GM21447 (cell line): ENCODE data around the gene CTDP1.
"Not testable (repeated sequence)": the region's sequence is repeated elsewhere in the genome, so short reads cannot be mapped to it uniquely, and the experiment has no call there.

ENCODE experiments used
- ATAC-seq: cut with Tn5 transposase; IDR thresholded peaks from one replicate; pipeline ENCODE4 v1.9.1; 2021; ENCODE audit not compliant: unreplicated experiment

Gene CTDP1

GRCh38 chr18:79719478-79720358 is 40.1 kb downstream of the CTDP1 start:
- ATAC-seq, result not testable (repeated sequence)

GRCh38 chr18:79720359-79720733 is 40.7 kb downstream of the CTDP1 start:
- no peak for ATAC-seq

DNA sequence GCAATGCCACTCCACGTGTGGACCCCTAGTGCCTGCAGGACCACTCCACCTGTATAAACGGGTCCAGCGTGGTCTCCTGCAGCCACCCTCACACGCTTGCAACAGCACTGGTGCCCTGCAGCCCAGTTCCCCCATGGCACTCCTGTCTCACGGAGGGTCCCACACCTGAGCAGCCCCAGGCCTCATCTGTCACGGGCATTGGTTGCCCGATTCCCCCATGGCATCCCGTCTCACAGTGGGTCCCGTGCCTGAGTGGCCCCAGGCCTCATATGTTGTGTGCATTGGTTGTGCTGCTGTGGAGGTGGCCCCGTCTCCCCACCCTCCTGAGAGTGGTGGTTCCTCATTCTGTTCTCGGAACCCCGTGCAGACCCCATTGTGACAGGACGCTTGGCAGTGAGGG is 43.4 kb downstream of the CTDP1 start:
- ATAC-seq, result no peak

GRCh38 chr18:79723628-79724027 is 44.0 kb downstream of the CTDP1 start:
- no peak for ATAC-seq

DNA sequence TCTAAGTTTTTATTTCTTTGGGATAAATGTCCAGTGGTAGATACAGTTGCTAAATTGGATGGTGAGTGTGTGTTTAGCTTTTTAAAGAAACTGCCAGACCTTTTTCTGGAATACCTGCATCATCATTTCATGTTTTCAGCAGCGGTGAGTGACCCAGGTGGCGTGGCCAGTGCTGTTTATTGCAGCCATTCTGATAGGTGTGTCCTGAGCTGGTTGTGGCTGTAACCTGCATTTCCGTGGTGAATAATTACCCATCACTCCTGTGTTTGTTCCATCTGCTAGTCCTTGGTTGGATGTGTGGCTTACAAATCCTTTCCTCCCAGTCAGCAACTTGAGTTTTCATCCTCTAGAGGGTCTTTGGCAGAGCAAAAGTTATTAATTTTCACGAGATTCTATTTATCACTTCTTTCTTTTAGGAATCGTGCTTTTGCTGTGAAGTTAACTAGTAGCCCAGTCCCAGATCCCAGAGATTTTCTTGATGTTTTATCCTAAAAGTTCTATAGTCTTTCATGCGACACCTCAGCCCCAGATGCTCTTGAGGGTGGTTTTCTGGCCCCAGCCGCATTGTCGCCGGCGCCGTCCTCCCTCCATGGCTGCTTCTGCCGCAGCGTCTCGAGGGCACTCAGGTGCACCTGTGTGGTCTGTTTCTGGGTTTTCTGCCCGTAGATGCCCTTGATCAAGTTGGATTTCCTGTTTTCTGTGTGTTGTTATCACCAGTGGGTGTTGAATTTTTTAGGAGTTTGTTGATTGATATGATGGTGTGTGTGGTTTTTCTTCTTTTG is 44.9 kb downstream of the CTDP1 start:
- ATAC-seq, result no peak

DNA sequence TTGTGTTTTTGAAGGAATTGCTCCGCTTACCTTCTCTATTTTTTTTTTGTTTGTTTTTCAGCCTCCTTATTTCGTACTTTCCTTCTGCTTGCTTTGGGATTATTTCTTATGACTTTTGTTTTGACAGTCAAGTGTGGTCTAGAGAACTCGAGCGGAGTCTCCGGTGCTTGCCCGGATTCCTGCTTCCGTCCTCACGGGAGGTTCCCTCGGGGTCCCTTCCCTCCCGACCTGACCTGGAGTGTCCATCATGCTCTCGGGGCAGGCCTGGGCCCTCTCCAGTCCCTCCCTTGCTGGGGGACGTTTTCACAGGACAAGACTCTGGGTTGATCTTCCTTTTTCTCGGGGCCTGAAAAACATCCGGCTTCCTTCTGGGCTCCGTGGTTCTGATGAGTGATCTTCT is 45.9 kb downstream of the CTDP1 start:
- no peak for ATAC-seq

DNA sequence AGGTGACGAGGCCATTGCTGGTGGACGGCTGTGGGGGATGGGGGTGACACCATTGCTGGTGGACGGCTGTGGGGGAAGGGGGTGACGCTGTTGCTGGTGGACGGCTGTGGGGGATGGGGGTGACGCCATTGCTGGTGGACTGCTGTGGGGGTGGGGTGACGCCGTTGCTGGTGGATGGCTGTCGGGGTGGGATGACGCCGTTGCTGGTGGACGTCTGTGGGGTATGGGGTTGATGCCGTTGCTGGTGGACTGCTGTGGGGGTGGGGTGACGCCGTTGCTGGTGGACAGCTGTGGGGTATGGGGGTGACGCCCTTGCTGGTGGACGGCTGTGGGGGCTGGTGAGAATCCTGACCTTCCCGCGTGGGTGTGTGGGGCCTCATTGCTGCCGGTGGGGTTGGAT is 47.1 kb downstream of the CTDP1 start:
- no peak for ATAC-seq

- no peak for ATAC-seq
Observed at GRCh38 chr18:79727211-79727610, 47.6 kb downstream of the CTDP1 start.

DNA sequence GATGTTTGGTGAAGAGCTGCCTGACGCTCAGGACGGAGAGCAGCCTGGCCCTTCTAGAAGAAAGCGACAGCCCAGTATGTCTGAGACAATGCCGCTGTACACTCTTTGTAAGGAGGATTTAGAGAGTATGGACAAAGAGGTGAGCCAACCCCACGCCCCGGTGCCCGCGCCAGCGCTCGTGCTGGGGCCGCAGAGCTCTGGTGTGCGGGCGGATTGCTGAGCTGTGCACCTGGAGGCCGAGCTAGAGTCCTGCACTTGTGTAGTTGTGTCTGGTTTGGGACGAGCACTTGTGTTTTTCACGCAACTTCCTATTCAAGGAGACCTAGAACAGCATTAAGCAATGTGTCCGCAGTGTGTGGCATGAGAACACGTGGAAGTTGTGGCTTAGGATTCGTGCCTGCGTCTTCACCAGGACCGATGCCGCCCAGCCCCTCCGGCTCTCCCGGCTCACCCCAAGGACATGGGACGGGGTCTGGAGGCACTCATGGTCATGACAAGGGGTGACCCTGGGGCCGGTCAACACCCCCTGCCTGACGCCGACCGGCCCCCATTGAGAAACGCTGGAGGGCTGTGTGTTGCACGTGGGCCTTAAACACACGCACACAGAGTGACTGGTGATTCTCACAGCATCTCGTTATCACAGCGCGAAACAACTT is 49.5 kb downstream of the CTDP1 start:
- no peak for ATAC-seq

- ATAC-seq, result no peak
Observed at GRCh38 chr18:79729611-79730010, 50.0 kb downstream of the CTDP1 start.

DNA sequence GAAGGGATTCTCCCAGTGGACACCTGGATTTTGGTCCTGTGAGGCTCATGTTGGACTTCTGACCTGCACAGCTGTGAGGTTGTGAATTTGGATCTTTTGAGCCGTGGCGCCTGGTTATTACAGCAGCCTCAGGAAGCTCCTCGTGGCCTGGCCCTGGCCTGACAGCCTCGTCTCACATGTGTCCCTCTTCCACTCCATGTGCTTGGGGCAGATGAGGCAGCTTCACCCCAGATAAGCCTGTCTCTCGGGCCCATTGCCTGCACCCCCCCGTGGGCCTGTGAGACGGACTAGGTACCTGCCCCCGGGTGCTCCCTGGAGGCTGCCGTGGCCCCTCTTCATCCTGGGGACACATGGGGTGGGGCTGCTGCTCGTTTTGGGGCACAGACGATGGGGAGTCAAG is 51.2 kb downstream of the CTDP1 start:
- ATAC-seq, result no peak

DNA sequence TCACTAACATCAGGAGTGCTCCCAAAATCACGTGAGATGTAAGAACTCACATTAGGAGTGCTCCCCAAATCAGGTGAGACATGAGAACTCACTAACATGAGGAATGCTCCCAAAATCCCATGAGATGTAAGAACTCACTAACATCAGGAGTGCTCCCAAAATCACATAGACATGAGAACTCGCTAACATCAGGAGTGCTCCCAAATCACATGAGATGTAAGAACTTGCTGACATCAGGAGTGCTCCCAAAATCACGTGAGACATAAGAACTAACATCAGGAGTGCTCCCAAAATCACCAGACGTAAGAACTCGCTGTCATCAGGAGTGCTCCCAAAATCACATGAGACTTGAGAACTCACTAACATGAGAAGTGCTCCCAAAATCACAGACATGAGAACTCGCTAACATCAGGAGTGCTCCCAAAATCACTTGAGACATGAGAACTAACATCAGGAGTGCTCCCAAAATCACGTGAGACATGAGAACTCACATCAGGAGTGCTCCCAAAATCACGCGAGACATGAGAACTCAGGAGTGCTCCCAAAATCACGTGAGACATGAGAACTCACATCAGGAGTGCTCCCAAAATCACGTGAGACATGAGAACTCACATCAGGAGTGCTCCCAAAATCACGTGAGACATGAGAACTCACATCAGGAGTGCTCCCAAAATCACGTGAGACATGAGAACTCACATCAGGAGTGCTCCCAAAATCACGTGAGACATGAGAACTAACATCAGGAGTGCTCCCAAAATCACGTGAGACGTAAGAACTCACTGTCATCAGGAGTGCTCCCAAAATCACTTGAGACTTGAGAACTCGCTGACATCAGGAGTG is 52.5 kb downstream of the CTDP1 start:
- not testable (repeated sequence) for ATAC-seq

GRCh38 chr18:79732721-79733025 is 53.1 kb downstream of the CTDP1 start:
- ATAC-seq, result no peak

DNA sequence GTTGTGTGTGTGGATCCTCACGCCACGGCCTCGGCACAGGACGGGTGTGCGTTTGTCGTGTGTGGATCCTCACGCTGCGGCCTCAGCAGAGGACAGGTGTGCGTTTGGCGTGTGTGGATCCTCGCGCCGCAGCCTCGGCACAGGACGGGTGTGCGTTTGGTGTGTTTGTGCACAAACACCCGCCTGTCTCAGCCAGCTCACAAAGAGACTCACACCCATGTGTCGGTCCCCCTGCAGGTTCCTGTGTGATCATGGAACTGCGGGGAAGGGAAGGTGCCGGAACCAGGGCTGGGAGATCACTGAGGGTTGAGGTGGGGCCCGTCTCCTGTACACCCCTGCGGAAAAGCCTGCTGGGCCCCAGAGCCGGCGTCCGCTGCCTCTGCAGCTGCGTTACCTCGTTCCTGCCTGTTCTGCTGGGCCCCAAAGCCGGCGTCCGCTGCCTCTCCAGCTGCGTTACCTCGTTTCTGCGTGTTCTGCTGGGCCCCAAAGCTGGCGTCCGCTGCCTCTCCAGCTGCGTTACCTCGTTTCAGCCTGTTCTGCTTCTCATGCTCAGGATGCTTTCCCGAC is 53.6 kb downstream of the CTDP1 start:
- ATAC-seq, result no peak

- ATAC-seq, result no peak
Observed at GRCh38 chr18:79733986-79734770, 54.6 kb downstream of the CTDP1 start.

DNA sequence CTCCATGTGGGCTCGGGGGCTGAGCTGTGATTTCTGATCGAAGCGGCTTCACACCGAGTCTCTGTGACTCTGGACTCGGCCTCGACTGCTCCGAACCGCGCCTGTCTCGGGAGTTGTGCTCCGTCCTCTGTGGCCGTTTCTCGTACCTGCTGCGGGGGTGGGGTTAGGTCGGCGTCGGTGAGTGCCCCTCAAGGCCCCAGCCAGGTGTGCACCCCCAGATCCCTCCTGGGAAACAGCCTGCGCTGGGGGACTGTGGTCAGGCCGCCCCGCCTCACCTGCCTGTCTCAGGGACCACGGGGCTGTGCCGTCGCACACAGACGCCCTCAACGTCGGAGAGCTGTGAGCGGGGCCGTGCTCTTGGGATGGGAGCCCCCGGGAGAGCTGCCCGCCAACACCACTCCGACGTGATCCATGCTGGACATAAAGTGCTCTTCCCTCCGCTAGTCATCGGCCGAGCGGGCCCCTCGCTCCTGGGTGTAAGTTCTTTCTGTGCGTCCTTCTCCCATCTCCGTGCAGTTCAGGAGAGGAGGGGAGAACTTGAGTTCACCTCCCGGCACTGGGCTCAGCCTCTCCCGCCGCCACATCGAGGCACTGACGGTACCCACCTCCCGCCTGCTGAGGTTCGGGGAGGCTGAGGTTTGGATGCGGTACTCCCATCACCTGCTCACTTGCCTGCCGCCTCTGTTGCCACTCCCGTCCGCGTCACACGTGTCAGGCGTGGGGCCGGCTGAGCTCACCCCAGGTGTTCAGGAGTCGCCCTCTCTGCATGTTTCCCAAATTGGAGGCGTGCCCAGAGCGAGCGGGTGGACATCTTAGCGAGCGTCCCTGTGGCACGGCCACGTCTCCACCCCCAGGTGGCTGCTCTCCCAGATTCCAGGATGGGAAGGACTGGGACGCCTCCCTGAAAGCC is 55.7 kb downstream of the CTDP1 start:
- ATAC-seq, result no peak

DNA sequence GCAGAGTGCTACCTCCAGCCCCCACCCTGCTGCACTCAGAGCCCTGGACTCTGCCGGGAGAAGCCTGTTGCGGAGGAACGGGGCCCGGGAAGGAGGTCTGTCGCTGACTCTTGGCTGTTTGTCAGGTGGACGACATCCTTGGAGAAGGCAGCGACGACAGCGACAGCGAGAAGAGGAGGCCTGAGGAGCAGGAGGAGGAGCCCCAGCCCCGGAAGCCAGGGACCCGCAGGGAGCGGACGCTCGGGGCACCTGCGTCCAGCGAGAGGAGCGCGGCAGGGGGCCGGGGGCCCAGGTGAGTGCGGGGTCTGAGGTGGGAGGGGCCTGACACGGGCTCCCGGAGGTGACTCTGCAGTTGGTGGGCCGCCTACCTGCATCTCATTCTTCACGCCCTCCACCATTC is 56.6 kb downstream of the CTDP1 start:
- no peak for ATAC-seq

- no peak for ATAC-seq
Observed at GRCh38 chr18:79736846-79737245, 57.2 kb downstream of the CTDP1 start.

- ATAC-seq, result no peak
Observed at GRCh38 chr18:79737426-79737825, 57.8 kb downstream of the CTDP1 start.
